ENCODE data around the gene MTFR1L.

MTFR1L gene

GRCh38 chr1:25819491-25820246 lies at the start of gene MTFR1L:
TSS of gene MTFR1L (plus strand) at chr1:25819954. CDS start at chr1:25823105, 3,151 bp downstream.
- DNase-seq (ENCODE audit: low spot score): peak; percentile 63
- FAIRE-seq: no peak

- no peak for FAIRE-seq
- DNase-seq (ENCODE audit: low spot score): no peak
Observed at GRCh38 chr1:25770541-25771220, 49.1 kb upstream of the MTFR1L start.

- FAIRE-seq (peak; percentile 47), DNase-seq (ENCODE audit: low spot score) (peak; percentile 73)
Observed at GRCh38 chr1:25771221-25772114, 48.3 kb upstream of the MTFR1L start.

GRCh38 chr1:25772164-25772563 lies 47.6 kb upstream of the MTFR1L start:
- DNase-seq (ENCODE audit: low spot score): no peak
- no peak for FAIRE-seq

- FAIRE-seq (no peak), DNase-seq (ENCODE audit: low spot score) (no peak)
Observed at GRCh38 chr1:25772692-25773245, 47.0 kb upstream of the MTFR1L start.

- FAIRE-seq: peak; percentile 83
- peak; percentile 58 for DNase-seq (ENCODE audit: low spot score)
Observed at GRCh38 chr1:25773441-25774125, 46.2 kb upstream of the MTFR1L start.

- FAIRE-seq (no peak), DNase-seq (ENCODE audit: low spot score) (no peak)
Observed at GRCh38 chr1:25774206-25774803, 45.4 kb upstream of the MTFR1L start.

GRCh38 chr1:25774921-25775771 lies 44.6 kb upstream of the MTFR1L start:
- DNase-seq (ENCODE audit: low spot score): no peak
- no peak for FAIRE-seq

GRCh38 chr1:25779388-25779787 lies 40.4 kb upstream of the MTFR1L start:
- FAIRE-seq: no peak
- no peak for DNase-seq (ENCODE audit: low spot score)

- no peak for FAIRE-seq
- DNase-seq (ENCODE audit: low spot score): no peak
Observed at GRCh38 chr1:25779894-25780293, 39.9 kb upstream of the MTFR1L start.

- no peak for DNase-seq (ENCODE audit: low spot score)
- FAIRE-seq: no peak
Observed at GRCh38 chr1:25780318-25781129, 39.2 kb upstream of the MTFR1L start.

- DNase-seq (ENCODE audit: low spot score) (no peak), FAIRE-seq (no peak)
Observed at GRCh38 chr1:25781130-25781433, 38.7 kb upstream of the MTFR1L start.

GRCh38 chr1:25782608-25783201 lies 37.0 kb upstream of the MTFR1L start:
- FAIRE-seq (no peak), DNase-seq (ENCODE audit: low spot score) (no peak)

- DNase-seq (ENCODE audit: low spot score): no peak
- FAIRE-seq: no peak
Observed at GRCh38 chr1:25784575-25785051, 35.1 kb upstream of the MTFR1L start.

- no peak for DNase-seq (ENCODE audit: low spot score)
- FAIRE-seq: no peak
Observed at GRCh38 chr1:25785333-25786067, 34.3 kb upstream of the MTFR1L start.

GRCh38 chr1:25786887-25787759 lies 32.6 kb upstream of the MTFR1L start:
- no peak for FAIRE-seq
- no peak for DNase-seq (ENCODE audit: low spot score)

GRCh38 chr1:25787760-25788166 lies 32.0 kb upstream of the MTFR1L start:
- FAIRE-seq (no peak), DNase-seq (ENCODE audit: low spot score) (no peak)

Data from RCC 7860 (cell line).